Medulla oblongata (tissue), 1 donor: ENCODE results near the gene WNT4.

ENCODE experiments used
- DNase-seq: peaks from one replicate; pipeline ENCODE4 v3.0.0-alpha.2; 2015; ENCODE audit errors: extremely low spot score

The WNT4 gene

GRCh38 chr1:22163564-22163963 is 20.7 kb upstream of the WNT4 start:
- DNase-seq, result no peak

GRCh38 chr1:22163137-22163536 is 20.2 kb upstream of the WNT4 start:
- no peak for DNase-seq

GRCh38 chr1:22159891-22160290 is 17.0 kb upstream of the WNT4 start:
- DNase-seq, result no peak

- no peak for DNase-seq
Observed at GRCh38 chr1:22158654-22159053, 15.8 kb upstream of the WNT4 start.

- no peak for DNase-seq
Observed at GRCh38 chr1:22157359-22157966, 14.6 kb upstream of the WNT4 start.

GRCh38 chr1:22155517-22155916 is 12.6 kb upstream of the WNT4 start:
- DNase-seq, result no peak

- no peak for DNase-seq
Observed at GRCh38 chr1:22154626-22155025, 11.7 kb upstream of the WNT4 start.

- no peak for DNase-seq
Observed at GRCh38 chr1:22153660-22154437, 11.0 kb upstream of the WNT4 start.

- no peak for DNase-seq
Observed at GRCh38 chr1:22150923-22151322, 8.0 kb upstream of the WNT4 start.

- DNase-seq, result no peak
Observed at GRCh38 chr1:22142315-22143064, 407 bp downstream of the WNT4 start.

GRCh38 chr1:22141554-22142314 is 1.2 kb downstream of the WNT4 start:
- DNase-seq, result no peak

- DNase-seq, result no peak
Observed at GRCh38 chr1:22140694-22141093, 2.2 kb downstream of the WNT4 start.

GRCh38 chr1:22139817-22140216 is 3.1 kb downstream of the WNT4 start:
- DNase-seq, result no peak

GRCh38 chr1:22139066-22139594 is 3.8 kb downstream of the WNT4 start:
- DNase-seq, result no peak

GRCh38 chr1:22137004-22137720 is 5.7 kb downstream of the WNT4 start:
- DNase-seq, result no peak

- DNase-seq, result no peak
Observed at GRCh38 chr1:22133931-22134324, 9.0 kb downstream of the WNT4 start.

GRCh38 chr1:22133247-22133930 is 9.5 kb downstream of the WNT4 start:
- DNase-seq, result no peak

- DNase-seq, result no peak
Observed at GRCh38 chr1:22132517-22133235, 10.2 kb downstream of the WNT4 start.

GRCh38 chr1:22131875-22132486 is 10.9 kb downstream of the WNT4 start:
- no peak for DNase-seq
